H9 (cell line): ENCODE data around the gene KDM5D. TPM values are rescaled to one million over a fixed set of nuclear protein-coding genes. Genes with fewer than 3 reads are reported as not detected.

Experiments
- DNase-seq: peaks from one replicate; pipeline ENCODE4 v3.0.0-alpha.2; 2017
- H2AFZ ChIP-seq: one replicate; pipeline ENCODE4 v1.6.1; 2013; ENCODE audit warnings: mild to moderate bottlenecking, low read length, control low read depth, moderate library complexity
- H2AK5ac ChIP-seq: 2 replicates; pipeline ENCODE4 v1.6.1; 2013; ENCODE audit warnings: low read length, control low read depth, mixed read lengths; ENCODE audit not compliant: insufficient read length
- H2BK120ac ChIP-seq: one replicate; pipeline ENCODE4 v1.6.1; 2013; ENCODE audit warnings: low read depth, mild to moderate bottlenecking, low read length, control low read depth, inconsistent platforms; ENCODE audit not compliant: poor library complexity, severe bottlenecking
- H2BK12ac ChIP-seq: 2 replicates; pipeline ENCODE4 v1.6.1; 2013; ENCODE audit warnings: low read length, control low read depth, mixed read lengths, low read depth; ENCODE audit not compliant: insufficient read length
- H2BK15ac ChIP-seq: 2 replicates; pipeline ENCODE4 v1.6.1; 2013; ENCODE audit warnings: low read depth, low read length, control low read depth
- H2BK20ac ChIP-seq: one replicate; pipeline ENCODE4 v1.6.1; 2013; ENCODE audit warnings: low read depth, mild to moderate bottlenecking, low read length, control low read depth, inconsistent platforms; ENCODE audit not compliant: poor library complexity, severe bottlenecking
- H2BK5ac ChIP-seq: 2 replicates; pipeline ENCODE4 v1.6.1; 2013; ENCODE audit warnings: low read length, control low read depth, mixed read lengths; ENCODE audit not compliant: insufficient read length
- H3K14ac ChIP-seq: 2 replicates; pipeline ENCODE4 v1.6.1; 2013; ENCODE audit warnings: low read length, control low read depth; ENCODE audit not compliant: insufficient read depth
- H3K18ac ChIP-seq: 2 replicates; pipeline ENCODE4 v1.6.1; 2013; ENCODE audit warnings: low read depth, mild to moderate bottlenecking, mixed read lengths, low read length, control low read depth; ENCODE audit not compliant: insufficient read length
- H3K23ac ChIP-seq: 2 replicates; pipeline ENCODE4 v1.6.1; 2013; ENCODE audit warnings: low read length, control low read depth, mixed read lengths, low read depth; ENCODE audit not compliant: insufficient read length
- H3K23me2 ChIP-seq: 2 replicates; pipeline ENCODE4 v1.6.1; 2013; ENCODE audit warnings: low read depth, mild to moderate bottlenecking, mixed read lengths, low read length, control low read depth; ENCODE audit not compliant: insufficient read length, poor library complexity, severe bottlenecking
- H3K27ac ChIP-seq: 2 replicates; pipeline ENCODE4 v1.5.1; 2013; ENCODE audit warnings: low read length, control low read depth, mixed read lengths, low read depth; ENCODE audit not compliant: insufficient read length
- H3K27me3 ChIP-seq: 2 replicates; pipeline ENCODE4 v1.6.1; 2013; ENCODE audit warnings: low read length, control low read depth, inconsistent platforms; ENCODE audit not compliant: insufficient read depth
- H3K4ac ChIP-seq: 2 replicates; pipeline ENCODE4 v1.6.1; 2013; ENCODE audit warnings: low read depth, mild to moderate bottlenecking, control low read depth, inconsistent platforms, low read length, moderate library complexity
- H3K4me1 ChIP-seq: 2 replicates; pipeline ENCODE4 v1.6.1; 2013; ENCODE audit warnings: low read length, control low read depth, inconsistent platforms; ENCODE audit not compliant: insufficient read depth
- H3K4me2 ChIP-seq: 2 replicates; pipeline ENCODE4 v1.6.1; 2013; ENCODE audit warnings: low read length, control low read depth, mixed read lengths; ENCODE audit not compliant: insufficient read length, insufficient read depth
- H3K56ac ChIP-seq: 2 replicates; pipeline ENCODE4 v1.6.1; 2013; ENCODE audit warnings: low read depth, mild to moderate bottlenecking, mixed read lengths, low read length, control low read depth; ENCODE audit not compliant: insufficient read length
- H3K79me1 ChIP-seq: 2 replicates; pipeline ENCODE4 v1.6.1; 2013; ENCODE audit warnings: low read depth, mild to moderate bottlenecking, moderate library complexity, low read length, control low read depth, inconsistent platforms; ENCODE audit not compliant: insufficient read depth, poor library complexity, severe bottlenecking
- H3K79me2 ChIP-seq: 2 replicates; pipeline ENCODE4 v1.6.1; 2013; ENCODE audit warnings: low read length, control low read depth, inconsistent platforms; ENCODE audit not compliant: insufficient read depth
- H3K9ac ChIP-seq: 2 replicates; pipeline ENCODE4 v1.6.1; 2013; ENCODE audit warnings: low read length, control low read depth, mixed read lengths; ENCODE audit not compliant: insufficient read length; ENCODE audit errors: extremely low read depth
- H3K9me3 ChIP-seq: one replicate; pipeline ENCODE4 v1.6.1; 2013; ENCODE audit warnings: low read depth, low read length, inconsistent platforms; ENCODE audit not compliant: control insufficient read depth
- H3T11ph ChIP-seq: one replicate; pipeline ENCODE4 v1.6.1; 2013; ENCODE audit warnings: mild to moderate bottlenecking, low read length, control low read depth, inconsistent platforms
- H4K20me1 ChIP-seq: one replicate; pipeline ENCODE4 v1.6.1; 2013; ENCODE audit not compliant: control insufficient read depth, insufficient read length, insufficient read depth
- H4K5ac ChIP-seq: 2 replicates; pipeline ENCODE4 v1.6.1; 2013; ENCODE audit warnings: low read depth, mild to moderate bottlenecking, mixed read lengths, low read length, control low read depth; ENCODE audit not compliant: insufficient read length
- H4K8ac ChIP-seq: replicated peaks from 2 replicates; pipeline ENCODE4 v1.6.1; 2013; ENCODE audit warnings: low read length, control low read depth, mixed read lengths, low read depth; ENCODE audit not compliant: insufficient read length
- H4K91ac ChIP-seq: 2 replicates; pipeline ENCODE4 v1.6.1; 2013; ENCODE audit warnings: low read depth, mild to moderate bottlenecking, moderate library complexity, mixed read lengths, low read length, control low read depth; ENCODE audit not compliant: insufficient read length
- H3K27ac Mint-ChIP-seq, 3 experiments: 2 replicates in 2 of 3; 3 replicates in 1 of 3; pipeline ENCODE4 v1.8.0; 2020 to 2021; ENCODE audit warnings: mixed read lengths in 3 of 3, mild to moderate bottlenecking in 1 of 3, moderate library complexity in 1 of 3
- H3K27me3 Mint-ChIP-seq: 2 replicates; pipeline ENCODE4 v1.8.0; 2021; ENCODE audit warnings: low read depth, mild to moderate bottlenecking, moderate library complexity, mixed read lengths
- H3K36me3 Mint-ChIP-seq, 3 experiments: 2 replicates in 2 of 3; 3 replicates in 1 of 3; pipeline ENCODE4 v1.8.0; 2020 to 2021; ENCODE audit warnings: low read depth in 3 of 3, mixed read lengths in 3 of 3; ENCODE audit not compliant: insufficient read depth in 1 of 3
- H3K4me1 Mint-ChIP-seq, 2 experiments: 2 replicates each; pipeline ENCODE4 v1.8.0; 2020; ENCODE audit warnings: mixed read lengths in 2 of 2
- H3K4me3 Mint-ChIP-seq, 2 experiments: 2 replicates in 1 of 2; 3 replicates in 1 of 2; pipeline ENCODE4 v1.8.0; 2020 to 2021; ENCODE audit warnings: mild to moderate bottlenecking in 2 of 2, mixed read lengths in 2 of 2, moderate library complexity in 1 of 2
- H3K9me3 Mint-ChIP-seq, 2 experiments: 2 replicates in 1 of 2; 3 replicates in 1 of 2; pipeline ENCODE4 v1.8.0; 2020; ENCODE audit warnings: mild to moderate bottlenecking in 2 of 2, mixed read lengths in 2 of 2, moderate library complexity in 1 of 2
- WGBS: extraction: QIAGEN DNeasy Blood & Tissue Kit; methylation state at CpG from one replicate; pipeline ENCODE4 v1.1.7; 2013; ENCODE audit warnings: missing lambda C conversion rate, low lambda C conversion rate, mixed read lengths; ENCODE audit not compliant: insufficient read length; ENCODE audit errors: extremely low coverage; 5-methylcytosine and 5-hydroxymethylcytosine counted together
- total RNA-seq: library from RNA; stranded (reverse); gene quantifications from 2 replicates; pipeline ENCODE4 v1.2.1, GENCODE V29; 2021
- TF ChIP-seq, protein P1 (sequence below): fragments of 200-600 bp; sonication (generic); conservative IDR thresholded peaks from 3 replicates; pipeline ENCODE4 v1.8.0; 2021; ENCODE audit warnings: antibody characterized with exemption, mild to moderate bottlenecking

Gene KDM5D
- total RNA-seq, 1 experiment from 2014 or later: not detected

DNA sequence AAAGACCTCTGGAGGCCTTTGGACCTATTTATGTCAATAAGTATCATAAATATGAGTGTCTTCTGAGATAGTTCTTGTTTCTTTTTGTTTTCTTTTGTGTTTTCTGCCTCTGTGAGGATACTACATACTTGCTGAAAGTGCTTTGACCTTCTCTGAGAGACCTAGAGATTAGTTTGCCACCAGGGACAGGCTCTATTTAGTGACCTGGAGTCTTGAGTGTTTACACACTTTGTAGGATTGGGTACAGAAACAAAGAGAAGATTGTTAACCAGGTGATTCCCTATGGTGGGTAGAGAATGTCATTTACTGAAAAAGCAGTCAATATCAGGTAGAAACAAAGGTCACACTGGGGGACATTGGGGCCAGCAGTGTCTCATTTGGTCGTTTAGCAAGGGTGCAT, 63.7 kb downstream of the KDM5D start:
- H3K23me2 ChIP-seq: no peaks in the 10 kb centered on the region
- no peak overlapping the region for H4K5ac ChIP-seq
- no peaks in the 10 kb centered on the region for H4K20me1 ChIP-seq
- H2BK15ac ChIP-seq: no peak overlapping the region
- H3K79me1 ChIP-seq: no peaks in the 10 kb centered on the region
- no peak overlapping the region for H4K91ac ChIP-seq
- H3K9ac ChIP-seq: no peak overlapping the region
- DNase-seq: no peak
- Mint-ChIP-seq H3K27ac (no peak overlapping the region), H3K4me3 (no peak overlapping the region), H3K36me3 (no peaks in the 10 kb centered on the region), H3K27me3 (no peaks in the 10 kb centered on the region), H3K4me1 (no peaks in the 10 kb centered on the region), H3K9me3 (no peaks in the 10 kb centered on the region)
- TF ChIP-seq, protein P1, sequence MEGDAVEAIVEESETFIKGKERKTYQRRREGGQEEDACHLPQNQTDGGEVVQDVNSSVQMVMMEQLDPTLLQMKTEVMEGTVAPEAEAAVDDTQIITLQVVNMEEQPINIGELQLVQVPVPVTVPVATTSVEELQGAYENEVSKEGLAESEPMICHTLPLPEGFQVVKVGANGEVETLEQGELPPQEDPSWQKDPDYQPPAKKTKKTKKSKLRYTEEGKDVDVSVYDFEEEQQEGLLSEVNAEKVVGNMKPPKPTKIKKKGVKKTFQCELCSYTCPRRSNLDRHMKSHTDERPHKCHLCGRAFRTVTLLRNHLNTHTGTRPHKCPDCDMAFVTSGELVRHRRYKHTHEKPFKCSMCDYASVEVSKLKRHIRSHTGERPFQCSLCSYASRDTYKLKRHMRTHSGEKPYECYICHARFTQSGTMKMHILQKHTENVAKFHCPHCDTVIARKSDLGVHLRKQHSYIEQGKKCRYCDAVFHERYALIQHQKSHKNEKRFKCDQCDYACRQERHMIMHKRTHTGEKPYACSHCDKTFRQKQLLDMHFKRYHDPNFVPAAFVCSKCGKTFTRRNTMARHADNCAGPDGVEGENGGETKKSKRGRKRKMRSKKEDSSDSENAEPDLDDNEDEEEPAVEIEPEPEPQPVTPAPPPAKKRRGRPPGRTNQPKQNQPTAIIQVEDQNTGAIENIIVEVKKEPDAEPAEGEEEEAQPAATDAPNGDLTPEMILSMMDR: no peak
- no peak overlapping the region for H3K56ac ChIP-seq
- no peak overlapping the region for H2BK12ac ChIP-seq
- no peak overlapping the region for H3K18ac ChIP-seq
- H3K23ac ChIP-seq: no peak overlapping the region
- H2BK20ac ChIP-seq: no peak overlapping the region
- no peak overlapping the region for H3K4me2 ChIP-seq
- no peak overlapping the region for H3K14ac ChIP-seq
- no peaks in the 10 kb centered on the region for H3K4me1 ChIP-seq
- H2AK5ac ChIP-seq: no peak overlapping the region
- H4K8ac ChIP-seq: no peak overlapping the region
- H3T11ph ChIP-seq: no peak overlapping the region
- no peak overlapping the region for H2BK120ac ChIP-seq
- H3K27ac ChIP-seq: no peak overlapping the region
- H3K27me3 ChIP-seq: no peaks in the 10 kb centered on the region
- no CpG with 5 or more reads among the region's 1 CpG for WGBS
- H3K9me3 ChIP-seq: no peaks in the 10 kb centered on the region
- no peak overlapping the region for H3K4ac ChIP-seq
- H2AFZ ChIP-seq: no peak overlapping the region
- no peak overlapping the region for H2BK5ac ChIP-seq
- H3K79me2 ChIP-seq: no peaks in the 10 kb centered on the region
